Spleen (tissue), 7 donors: ENCODE results near the gene DNAJC7.

Source experiments
- POLR2A ChIP-seq, 3 donors: fragments of 450-650 bp; IDR thresholded peaks; one replicate each; pipeline ENCODE4 v1.5.1; 2017; ENCODE audit warnings: antibody characterized with exemption in 3 of 3, mild to moderate bottlenecking in 1 of 3
- TF ChIP-seq, protein P1 (sequence below), 11 experiments: fragments of 200-600 bp in 7 of 11; fragments of 450-650 bp in 4 of 11; sonication (generic) in 4 of 11; IDR thresholded peaks in 8 of 11; conservative IDR thresholded peaks in 3 of 11; 1 replicate in 7 of 11; 2 replicates in 4 of 11; pipeline versions ENCODE4 v1.4.0 to v1.8.0; 2016 to 2021; ENCODE audit warnings: antibody characterized with exemption in 11 of 11, inconsistent platforms in 4 of 11, mild to moderate bottlenecking in 1 of 11
- donor health status: DM: no; HTN: no; CAD: no; lungs with moderate emphysema.
- donor health status: DM: no; HTN: no; CAD: no.
- donor health status: DM: no; HTN: no; CAD: no.

DNA sequence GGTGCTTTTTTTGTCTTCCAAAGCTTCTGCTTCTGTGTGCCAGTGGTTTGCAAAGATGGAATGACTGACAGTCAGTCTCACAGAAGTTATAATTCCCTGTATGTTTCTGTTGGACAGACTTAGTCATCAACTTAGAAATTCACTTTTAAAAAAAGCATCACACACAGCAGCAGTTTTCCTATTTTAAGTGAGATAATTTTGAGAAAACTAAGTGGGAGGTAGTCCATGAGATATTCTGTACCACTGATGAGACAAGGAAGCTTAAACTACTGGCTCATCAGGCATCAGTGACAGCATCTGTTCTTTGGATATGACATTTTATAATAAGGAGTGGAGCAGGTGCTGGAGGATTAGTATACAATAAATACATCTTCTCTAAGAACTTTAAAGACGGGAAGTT lies 30.6 kb downstream of the DNAJC7 start:
- TF ChIP-seq, protein P1, sequence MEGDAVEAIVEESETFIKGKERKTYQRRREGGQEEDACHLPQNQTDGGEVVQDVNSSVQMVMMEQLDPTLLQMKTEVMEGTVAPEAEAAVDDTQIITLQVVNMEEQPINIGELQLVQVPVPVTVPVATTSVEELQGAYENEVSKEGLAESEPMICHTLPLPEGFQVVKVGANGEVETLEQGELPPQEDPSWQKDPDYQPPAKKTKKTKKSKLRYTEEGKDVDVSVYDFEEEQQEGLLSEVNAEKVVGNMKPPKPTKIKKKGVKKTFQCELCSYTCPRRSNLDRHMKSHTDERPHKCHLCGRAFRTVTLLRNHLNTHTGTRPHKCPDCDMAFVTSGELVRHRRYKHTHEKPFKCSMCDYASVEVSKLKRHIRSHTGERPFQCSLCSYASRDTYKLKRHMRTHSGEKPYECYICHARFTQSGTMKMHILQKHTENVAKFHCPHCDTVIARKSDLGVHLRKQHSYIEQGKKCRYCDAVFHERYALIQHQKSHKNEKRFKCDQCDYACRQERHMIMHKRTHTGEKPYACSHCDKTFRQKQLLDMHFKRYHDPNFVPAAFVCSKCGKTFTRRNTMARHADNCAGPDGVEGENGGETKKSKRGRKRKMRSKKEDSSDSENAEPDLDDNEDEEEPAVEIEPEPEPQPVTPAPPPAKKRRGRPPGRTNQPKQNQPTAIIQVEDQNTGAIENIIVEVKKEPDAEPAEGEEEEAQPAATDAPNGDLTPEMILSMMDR (IDR thresholded peaks at IDR 0.05 in 8 of 11, conservative IDR thresholded peaks at IDR 0.05 in 3 of 11), result no peak
- TF ChIP-seq POLR2A (IDR thresholded peaks at IDR 0.05), result no peak
